GM21737 (cell line): ENCODE measurements around the gene SYNPO.

Source experiments
- ATAC-seq: cut with Tn5 transposase; IDR thresholded peaks from one replicate; pipeline ENCODE4 v1.9.1; 2021; ENCODE audit warnings: mild to moderate bottlenecking, moderate library complexity; ENCODE audit not compliant: unreplicated experiment

Gene SYNPO

DNA sequence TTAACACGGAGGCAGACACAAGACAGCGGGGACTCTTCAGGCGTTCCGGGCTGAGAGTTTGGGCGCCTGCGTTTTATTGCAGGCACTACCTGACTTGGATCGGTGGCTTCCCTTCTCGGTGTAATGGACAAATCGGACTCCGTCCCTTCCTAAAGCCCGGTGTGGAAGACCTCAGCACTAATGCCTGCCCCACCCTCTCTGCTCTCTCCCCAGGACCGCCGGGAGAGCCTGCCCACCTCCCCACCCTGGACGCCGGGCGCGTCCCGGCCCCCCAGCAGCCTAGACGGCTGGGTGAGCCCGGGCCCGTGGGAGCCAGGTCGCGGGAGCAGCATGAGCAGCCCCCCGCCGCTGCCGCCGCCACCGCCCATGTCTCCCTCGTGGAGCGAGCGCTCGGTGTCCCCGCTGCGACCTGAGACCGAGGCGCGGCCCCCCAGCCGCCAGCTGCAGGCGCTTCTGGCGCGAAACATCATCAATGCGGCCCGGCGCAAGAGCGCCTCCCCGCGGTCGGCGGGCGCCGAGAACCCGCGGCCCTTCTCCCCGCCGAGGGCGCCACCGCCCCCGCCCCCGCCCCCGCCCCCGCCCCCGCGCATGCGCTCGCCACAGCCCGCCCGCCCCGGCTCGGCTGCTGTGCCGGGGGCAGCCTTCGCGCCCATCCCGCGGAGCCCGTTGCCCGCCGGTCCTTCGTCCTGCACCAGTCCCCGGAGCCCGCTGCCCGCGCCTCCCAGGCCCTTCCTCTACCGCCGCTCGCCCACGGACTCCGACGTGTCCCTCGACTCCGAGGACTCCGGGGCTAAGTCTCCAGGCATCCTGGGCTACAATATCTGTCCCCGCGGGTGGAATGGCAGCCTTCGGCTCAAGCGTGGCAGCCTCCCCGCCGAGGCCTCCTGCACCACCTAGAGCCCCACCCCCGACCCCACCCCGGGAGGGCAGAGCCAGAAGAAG is 16.0 kb downstream of the SYNPO start:
- peak; percentile 81 for ATAC-seq

DNA sequence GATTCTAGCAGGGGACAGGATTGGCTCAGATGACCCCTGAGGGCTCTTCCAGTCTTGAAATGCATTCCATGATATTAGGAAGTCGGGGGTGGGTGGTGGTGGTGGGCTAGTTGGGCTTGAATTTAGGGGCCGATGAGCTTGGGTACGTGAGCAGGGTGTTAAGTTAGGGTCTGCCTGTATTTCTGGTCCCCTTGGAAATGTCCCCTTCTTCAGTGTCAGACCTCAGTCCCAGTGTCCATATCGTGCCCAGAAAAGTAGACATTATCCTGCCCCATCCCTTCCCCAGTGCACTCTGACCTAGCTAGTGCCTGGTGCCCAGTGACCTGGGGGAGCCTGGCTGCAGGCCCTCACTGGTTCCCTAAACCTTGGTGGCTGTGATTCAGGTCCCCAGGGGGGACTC is 17.7 kb downstream of the SYNPO start:
- no peak for ATAC-seq

- no peak for ATAC-seq
Measured at GRCh38 chr5:150658699-150659265, 18.3 kb downstream of the SYNPO start.

- ATAC-seq: no peak
Measured at GRCh38 chr5:150659360-150660107, 19.1 kb downstream of the SYNPO start.

GRCh38 chr5:150660108-150660831 is 19.8 kb downstream of the SYNPO start:
- no peak for ATAC-seq

- no peak for ATAC-seq
Measured at GRCh38 chr5:150661086-150661485, 20.6 kb downstream of the SYNPO start, which contains the start of gene MYOZ3. Gene MYOZ3, plus strand, starts transcription at chr5:150661251. Its CDS starts 1,691 bp downstream, at chr5:150662942.

GRCh38 chr5:150661821-150662596 is 21.5 kb downstream of the SYNPO start:
- ATAC-seq: no peak

GRCh38 chr5:150662731-150663516 is 22.5 kb downstream of the SYNPO start:
- ATAC-seq: no peak

GRCh38 chr5:150663936-150664335 is 23.5 kb downstream of the SYNPO start:
- ATAC-seq: no peak

DNA sequence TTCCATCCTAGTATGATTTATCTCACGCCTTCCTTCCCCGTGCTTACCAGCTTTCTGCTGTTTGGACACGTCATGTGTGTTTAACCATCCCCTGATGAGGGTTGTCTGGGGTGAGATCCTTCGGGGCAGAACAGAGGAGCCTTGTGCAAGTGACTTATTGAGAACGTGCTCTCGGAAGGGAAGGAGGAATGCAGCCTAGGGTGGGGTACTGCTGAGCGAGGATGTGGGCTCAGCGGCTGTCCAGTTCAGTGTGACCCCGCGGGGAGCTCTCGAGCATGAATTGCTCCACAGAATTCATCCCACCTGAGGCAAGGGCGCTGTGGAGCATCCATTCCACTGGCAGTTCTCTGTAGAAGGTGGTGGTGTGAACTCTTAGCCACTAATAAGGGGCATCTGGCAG is 24.6 kb downstream of the SYNPO start:
- ATAC-seq: no peak

GRCh38 chr5:150670275-150670947 is 30.0 kb downstream of the SYNPO start:
- no peak for ATAC-seq

DNA sequence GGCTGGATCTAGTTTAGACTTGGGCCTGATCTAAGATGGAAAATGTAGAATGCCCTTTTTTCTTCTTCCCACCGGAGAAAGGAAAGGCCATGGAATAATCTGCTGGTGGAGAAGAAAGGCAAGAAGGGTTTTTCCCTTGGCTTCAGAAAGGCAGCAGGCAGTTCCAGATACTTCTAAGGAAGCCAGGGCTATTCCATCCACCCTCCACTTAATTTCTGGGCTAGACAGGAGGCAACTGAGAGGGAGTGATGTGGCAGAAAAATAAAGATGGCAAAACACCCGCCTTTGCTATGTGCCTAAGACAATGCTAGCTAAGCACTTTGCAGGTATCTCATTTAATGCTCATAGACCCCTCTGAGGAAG is 30.5 kb downstream of the SYNPO start:
- no peak for ATAC-seq

DNA sequence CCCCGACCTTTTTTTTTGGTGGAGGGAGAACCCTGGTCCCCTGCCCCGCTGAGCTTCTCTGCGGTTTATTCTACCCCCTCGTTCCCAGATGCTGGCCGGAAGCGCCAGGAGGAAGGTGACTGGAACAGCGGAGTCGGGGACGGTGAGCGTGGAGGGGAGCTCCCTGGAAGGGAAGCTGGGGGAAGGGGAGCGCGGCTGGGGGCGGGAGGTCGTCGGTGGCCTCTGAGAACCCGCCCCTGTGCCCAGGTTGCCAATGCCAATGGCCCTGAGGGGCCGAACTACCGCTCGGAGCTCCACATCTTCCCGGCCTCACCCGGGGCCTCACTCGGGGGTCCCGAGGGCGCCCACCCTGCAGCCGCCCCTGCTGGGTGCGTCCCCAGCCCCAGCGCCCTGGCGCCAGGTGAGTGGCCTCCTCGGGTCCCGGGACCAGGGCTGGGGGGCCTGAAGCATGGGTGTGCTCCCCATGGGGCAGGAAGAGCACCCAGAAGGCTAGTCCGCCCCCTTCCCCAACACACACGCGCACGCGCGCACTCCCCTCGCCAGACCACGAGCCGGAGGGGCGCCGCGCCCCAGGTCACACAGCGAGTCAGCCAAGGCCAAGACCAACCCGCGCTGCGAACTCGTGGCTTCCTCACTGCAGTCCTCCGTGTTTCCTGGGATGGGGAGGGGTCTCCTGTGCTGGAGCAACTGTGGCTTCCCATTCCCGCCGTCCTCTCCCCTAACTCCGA is 31.2 kb downstream of the SYNPO start:
- no peak for ATAC-seq

GRCh38 chr5:150672237-150672883 is 31.9 kb downstream of the SYNPO start:
- ATAC-seq: no peak

GRCh38 chr5:150672884-150673275 is 32.4 kb downstream of the SYNPO start:
- no peak for ATAC-seq

GRCh38 chr5:150674341-150674821 is 33.9 kb downstream of the SYNPO start:
- ATAC-seq: no peak

DNA sequence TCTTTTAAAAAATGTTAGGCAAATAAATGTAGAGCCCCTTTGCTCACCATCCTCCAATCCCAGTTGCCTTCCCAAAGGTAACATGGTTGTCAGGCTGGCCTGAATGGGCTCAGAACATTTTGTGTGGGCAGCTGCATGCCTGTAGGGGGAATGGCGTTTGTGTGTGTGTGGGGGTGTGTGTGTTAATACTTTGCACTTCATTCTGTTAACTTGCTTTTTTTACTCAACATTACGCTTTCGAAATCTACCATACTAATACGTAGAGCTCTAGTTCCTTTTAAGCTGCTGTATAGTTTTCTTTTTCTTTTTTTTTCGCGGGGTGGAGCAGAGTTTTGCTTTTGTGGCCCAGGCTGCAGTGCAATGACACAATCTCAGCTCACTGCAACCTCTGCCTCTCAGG is 34.6 kb downstream of the SYNPO start:
- ATAC-seq: no peak

- no peak for ATAC-seq
Measured at GRCh38 chr5:150676578-150676977, 36.1 kb downstream of the SYNPO start.
